Nucleus accumbens (tissue), 56 donors: ENCODE measurements around the gene C19orf12.

Source experiments
- DNase-seq, 56 donors: peaks; one replicate each; lab custom pipeline; 2025; lab: John Stamatoyannopoulos, UW

The C19orf12 gene

GRCh38 chr19:29700498-29700897, 14.6 kb downstream of the C19orf12 start:
- no peak for DNase-seq

- no peak for DNase-seq
Observed at GRCh38 chr19:29699861-29700260, 15.2 kb downstream of the C19orf12 start.

GRCh38 chr19:29697523-29698261, 17.4 kb downstream of the C19orf12 start:
- no peak for DNase-seq

- no peak for DNase-seq
Observed at GRCh38 chr19:29696565-29696846, 18.6 kb downstream of the C19orf12 start.

GRCh38 chr19:29695765-29696564, 19.1 kb downstream of the C19orf12 start:
- no peak for DNase-seq

- peak in 54 of 56 donors; percentile 24 to 90 (median 80) for DNase-seq
Observed at GRCh38 chr19:29694669-29695627, 20.1 kb downstream of the C19orf12 start.

- peak in 3 of 56 donors; percentile 33 to 54 (median 33) for DNase-seq
Observed at GRCh38 chr19:29694161-29694560, 20.9 kb downstream of the C19orf12 start.

- peak in 2 of 56 donors; percentile 14 to 24 for DNase-seq
Observed at GRCh38 chr19:29690842-29691241, 24.2 kb downstream of the C19orf12 start.

- DNase-seq = no peak
Observed at GRCh38 chr19:29687897-29688728, 26.9 kb downstream of the C19orf12 start.

GRCh38 chr19:29687244-29687896, 27.7 kb downstream of the C19orf12 start:
- DNase-seq = peak in 3 of 56 donors; percentile 17 to 39 (median 18)

GRCh38 chr19:29686285-29686805, 28.7 kb downstream of the C19orf12 start:
- no peak for DNase-seq

- DNase-seq = no peak
Observed at GRCh38 chr19:29685326-29685725, 29.7 kb downstream of the C19orf12 start.

GRCh38 chr19:29683009-29683408, 32.1 kb downstream of the C19orf12 start:
- DNase-seq = peak in 49 of 56 donors; percentile 24 to 87 (median 70)

GRCh38 chr19:29682236-29682895, 32.7 kb downstream of the C19orf12 start:
- peak in 3 of 56 donors; percentile 11 to 67 (median 50) for DNase-seq

- peak in 2 of 56 donors; percentile 30 to 33 for DNase-seq
Observed at GRCh38 chr19:29681422-29682235, 33.4 kb downstream of the C19orf12 start.

- no peak for DNase-seq
Observed at GRCh38 chr19:29680937-29681336, 34.1 kb downstream of the C19orf12 start.

GRCh38 chr19:29680447-29680846, 34.6 kb downstream of the C19orf12 start:
- peak in 11 of 56 donors; percentile 18 to 54 (median 30) for DNase-seq
